ENCODE measurements around the gene ZMYND8. TPM values are rescaled to one million over a fixed set of nuclear protein-coding genes. Genes with fewer than 3 reads are reported as not detected.
"Not testable (repeated sequence)": the region's sequence is repeated elsewhere in the genome, so short reads cannot be mapped to it uniquely, and the experiment has no call there.

Gene ZMYND8
- polyA plus RNA-seq, 1 donor: 18.6 TPM

- DNase-seq: no peak
Measured at GRCh38 chr20:47201074-47201730, 155.3 kb downstream of the ZMYND8 start.

GRCh38 chr20:47198996-47199552 is 157.4 kb downstream of the ZMYND8 start:
- DNase-seq: no peak

GRCh38 chr20:47198254-47198671 is 158.2 kb downstream of the ZMYND8 start:
- DNase-seq: no peak

- peak; percentile 45 for DNase-seq
Measured at GRCh38 chr20:47196091-47197081, 160.1 kb downstream of the ZMYND8 start.

GRCh38 chr20:47195573-47195972 is 160.9 kb downstream of the ZMYND8 start:
- no peak for DNase-seq

- DNase-seq: no peak
Measured at GRCh38 chr20:47191956-47192355, 164.5 kb downstream of the ZMYND8 start.

GRCh38 chr20:47191074-47191673 is 165.3 kb downstream of the ZMYND8 start:
- DNase-seq: no peak

- DNase-seq: no peak
Measured at GRCh38 chr20:47189060-47189459, 167.4 kb downstream of the ZMYND8 start.

- DNase-seq: no peak
Measured at GRCh38 chr20:47188540-47188939, 168.0 kb downstream of the ZMYND8 start.

- no peak for DNase-seq
Measured at GRCh38 chr20:47187450-47188195, 168.9 kb downstream of the ZMYND8 start.

GRCh38 chr20:47183367-47183766 is 173.1 kb downstream of the ZMYND8 start:
- peak; percentile 47 for DNase-seq

GRCh38 chr20:47181056-47181862 is 175.2 kb downstream of the ZMYND8 start:
- DNase-seq: no peak

GRCh38 chr20:47179267-47179666 is 177.2 kb downstream of the ZMYND8 start:
- DNase-seq: no peak

GRCh38 chr20:47178851-47179250 is 177.6 kb downstream of the ZMYND8 start:
- no peak for DNase-seq

- DNase-seq: no peak
Measured at GRCh38 chr20:47178277-47178676, 178.2 kb downstream of the ZMYND8 start.

GRCh38 chr20:47176217-47176616 is 180.3 kb downstream of the ZMYND8 start:
- DNase-seq: not testable (repeated sequence)

GRCh38 chr20:47175493-47175892 is 181.0 kb downstream of the ZMYND8 start:
- no peak for DNase-seq

- no peak for DNase-seq
Measured at GRCh38 chr20:47174456-47175243, 181.8 kb downstream of the ZMYND8 start.

GRCh38 chr20:47173596-47174216 is 182.8 kb downstream of the ZMYND8 start:
- no peak for DNase-seq

- DNase-seq: no peak
Measured at GRCh38 chr20:47172579-47172978, 183.9 kb downstream of the ZMYND8 start.
